Colonic mucosa (tissue), 4 donors: Measurements from ENCODE around the gene EPHB2. TPM values are rescaled to one million over a fixed set of nuclear protein-coding genes. Genes with fewer than 3 reads are reported as not detected.
"Not testable (repeated sequence)": the region's sequence is repeated elsewhere in the genome, so short reads cannot be mapped to it uniquely, and the experiment has no call there.

Experiments used
- DNase-seq: peaks from one replicate; pipeline ENCODE4 v3.0.0-alpha.2; 2020
- H3K27ac ChIP-seq: fragments of 200-600 bp; one replicate; pipeline ENCODE4 v1.8.0; 2021
- H3K27me3 ChIP-seq: fragments of 200-600 bp; one replicate; pipeline ENCODE4 v1.8.0; 2021
- H3K36me3 ChIP-seq: fragments of 200-600 bp; one replicate; pipeline ENCODE4 v1.8.0; 2021
- H3K4me1 ChIP-seq: fragments of 200-600 bp; one replicate; pipeline ENCODE4 v1.8.0; 2021; ENCODE audit warnings: mild to moderate bottlenecking
- H3K4me3 ChIP-seq: fragments of 200-600 bp; one replicate; pipeline ENCODE4 v1.8.0; 2021
- H3K9ac ChIP-seq, 2 donors: one replicate each; pipeline ENCODE4 v1.7.0; 2013; ENCODE audit warnings: control low read depth in 2 of 2, low read depth in 2 of 2, low read length in 2 of 2
- H3K9me3 ChIP-seq: fragments of 200-600 bp; one replicate; pipeline ENCODE4 v1.8.0; 2021
- CTCF ChIP-seq: fragments of 200-600 bp; IDR thresholded peaks from one replicate; pipeline ENCODE4 v1.8.0; 2022; ENCODE audit warnings: antibody characterized with exemption, mild to moderate bottlenecking
- intact Hi-C: fragments of 100-400 bp; cut with DNase I; formaldehyde crosslinking; loops from one replicate; pipeline ENCODE4 v1.14.1; 2022
- total RNA-seq, 2 donors: library from RNA; stranded (reverse); fragmentation: NEBNext Ultra II Directional in 1 of 2; extraction: Animal tissue kit (Norgen Biotek cat#: 25700) in 1 of 2; gene quantifications; one replicate each; pipeline ENCODE4 v1.2.1, GENCODE V29; 2021
- donor health status: healthy.
- donor health status: DM: no; HTN: no; CAD: no.
- donor health status: DM: no; HTN: no; CAD: no.

The EPHB2 gene
- total RNA-seq, 2 donors from 2014 or later, result 71.9 to 150 TPM

- H3K27ac ChIP-seq, result no peak overlapping the region
- H3K36me3 ChIP-seq, result no peaks in the 10 kb centered on the region
- H3K9me3 ChIP-seq, result no peaks in the 10 kb centered on the region
- DNase-seq, result no peak
- peaks cover 6% of the 10 kb centered on the region for H3K4me1 ChIP-seq
- peak; percentile 19 for TF ChIP-seq CTCF
- H3K9ac ChIP-seq, result no peak overlapping the region
- no peaks in the 10 kb centered on the region for H3K27me3 ChIP-seq
- intact Hi-C loops, result loop anchor here (2.0 to 10.0 kb wide), 2 partner anchors 190 to 256 kb away; no protein-coding TSS in a partner anchor
- H3K4me3 ChIP-seq, result no peak overlapping the region
Measured at GRCh38 chr1:22674410-22674749, 36.3 kb upstream of the EPHB2 start.

- not testable (repeated sequence) for H3K36me3 ChIP-seq, DNase-seq, H3K27ac ChIP-seq, H3K4me3 ChIP-seq, H3K9ac ChIP-seq, H3K9me3 ChIP-seq, H3K4me1 ChIP-seq, H3K27me3 ChIP-seq
- intact Hi-C loops, result loop anchor here (10.0 kb wide), 1 partner anchor 189 kb away; no protein-coding TSS in a partner anchor
Measured at GRCh38 chr1:22676151-22676550, 34.5 kb upstream of the EPHB2 start.

- no peak for TF ChIP-seq CTCF
- peaks cover 6% of the 10 kb centered on the region for H3K4me1 ChIP-seq
- H3K4me3 ChIP-seq, result no peak overlapping the region
- no peak overlapping the region for H3K27ac ChIP-seq
- H3K36me3 ChIP-seq, result no peaks in the 10 kb centered on the region
- intact Hi-C loops, result loop anchor here (10.0 kb wide), 1 partner anchor 188 kb away; no protein-coding TSS in a partner anchor
- peak overlapping the region in 1 of 2 donors; percentile 15 for H3K9ac ChIP-seq
- H3K27me3 ChIP-seq, result no peaks in the 10 kb centered on the region
- H3K9me3 ChIP-seq, result no peaks in the 10 kb centered on the region
- no peak for DNase-seq
Measured at GRCh38 chr1:22676916-22677583, 33.6 kb upstream of the EPHB2 start.

- DNase-seq, result no peak
- intact Hi-C loops, result loop anchor here (10.0 kb wide), 1 partner anchor 187 kb away; no protein-coding TSS in a partner anchor
- Histone ChIP-seq H3K9me3 (no peaks in the 10 kb centered on the region), H3K9ac (peak overlapping the region in 1 of 2 donors; percentile 27), H3K27me3 (no peaks in the 10 kb centered on the region), H3K27ac (no peak overlapping the region), H3K4me1 (peaks cover 6% of the 10 kb centered on the region), H3K4me3 (no peak overlapping the region), H3K36me3 (no peaks in the 10 kb centered on the region)
- no peak for TF ChIP-seq CTCF
Measured at GRCh38 chr1:22677931-22678896, 32.4 kb upstream of the EPHB2 start.

- H3K9ac ChIP-seq, result no peak overlapping the region
- peak; percentile 80 for DNase-seq
- no peak overlapping the region for H3K4me3 ChIP-seq
- H3K9me3 ChIP-seq, result no peaks in the 10 kb centered on the region
- intact Hi-C loops, result no loop called here
- peaks cover 6% of the 10 kb centered on the region for H3K4me1 ChIP-seq
- no peak for TF ChIP-seq CTCF
- H3K36me3 ChIP-seq, result no peaks in the 10 kb centered on the region
- no peaks in the 10 kb centered on the region for H3K27me3 ChIP-seq
- H3K27ac ChIP-seq, result no peak overlapping the region
Measured at GRCh38 chr1:22680726-22681125, 29.9 kb upstream of the EPHB2 start.
